G401 (cell line): ENCODE measurements around the gene RMRP. TPM values are rescaled to one million over a fixed set of nuclear protein-coding genes. Genes with fewer than 3 reads are reported as not detected.
"Not testable (repeated sequence)": the region's sequence is repeated elsewhere in the genome, so short reads cannot be mapped to it uniquely, and the experiment has no call there.

ENCODE experiments used
- DNase-seq: peaks from one replicate; pipeline ENCODE4 v3.0.0-alpha.2; 2015; ENCODE audit warnings: low spot score
- in situ Hi-C: cut with HindIII; loops from 2 replicates; pipeline ENCODE4 v1.10.0; 2016; ENCODE audit warnings: low sequenced_read_pairs, mixed read lengths
- total RNA-seq: library from RNA; depleted of rRNA; stranded (reverse); fragments of >200 nt; shearing (Covaris generic); gene quantifications from 2 replicates; pipeline ENCODE4 v1.2.3, GENCODE V29; 2014

Gene RMRP
- total RNA-seq, 1 experiment from 2014 or later = 4,372 TPM

DNA sequence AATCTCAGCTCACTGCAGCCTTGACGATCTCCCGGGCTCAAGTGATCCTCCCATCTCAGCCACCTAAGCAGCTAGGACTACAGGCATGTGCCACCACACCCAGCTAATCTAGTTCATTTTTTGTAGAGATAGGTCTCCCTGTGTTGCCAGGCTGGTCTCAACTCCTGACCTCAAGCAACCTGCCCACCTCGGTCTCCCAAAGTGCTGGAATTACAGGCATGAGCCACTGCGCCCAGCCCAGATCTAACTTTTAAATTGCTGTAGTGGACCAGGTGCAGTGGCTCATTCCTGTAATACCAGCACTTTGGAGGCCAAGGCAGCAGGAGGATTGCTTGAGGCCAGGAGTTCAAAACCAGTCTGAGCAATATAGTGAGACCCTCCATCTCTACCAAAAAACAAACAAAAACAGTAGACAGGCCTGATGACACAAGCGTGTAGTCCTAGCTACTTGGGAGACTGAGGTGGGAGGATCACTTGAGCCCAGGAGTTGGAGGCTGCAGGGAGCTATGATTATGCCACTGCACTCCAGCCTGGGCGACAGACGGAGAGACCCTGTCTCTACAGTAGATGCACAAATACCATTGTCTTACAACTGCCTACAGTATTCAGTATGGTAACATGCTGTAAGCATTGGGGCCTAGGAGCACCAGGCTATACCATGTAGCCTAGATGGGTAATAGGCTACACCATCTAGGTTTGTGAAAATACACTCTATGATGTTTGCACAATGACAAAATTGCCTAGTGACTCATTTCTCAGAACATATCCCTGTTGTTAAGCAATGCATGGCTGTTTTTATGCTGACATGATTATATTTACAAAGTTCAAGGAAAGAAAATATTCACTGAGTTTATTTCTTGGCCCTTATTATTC, 5.6 kb downstream of the RMRP start:
- no peak for DNase-seq
- in situ Hi-C loops = no loop called here

DNA sequence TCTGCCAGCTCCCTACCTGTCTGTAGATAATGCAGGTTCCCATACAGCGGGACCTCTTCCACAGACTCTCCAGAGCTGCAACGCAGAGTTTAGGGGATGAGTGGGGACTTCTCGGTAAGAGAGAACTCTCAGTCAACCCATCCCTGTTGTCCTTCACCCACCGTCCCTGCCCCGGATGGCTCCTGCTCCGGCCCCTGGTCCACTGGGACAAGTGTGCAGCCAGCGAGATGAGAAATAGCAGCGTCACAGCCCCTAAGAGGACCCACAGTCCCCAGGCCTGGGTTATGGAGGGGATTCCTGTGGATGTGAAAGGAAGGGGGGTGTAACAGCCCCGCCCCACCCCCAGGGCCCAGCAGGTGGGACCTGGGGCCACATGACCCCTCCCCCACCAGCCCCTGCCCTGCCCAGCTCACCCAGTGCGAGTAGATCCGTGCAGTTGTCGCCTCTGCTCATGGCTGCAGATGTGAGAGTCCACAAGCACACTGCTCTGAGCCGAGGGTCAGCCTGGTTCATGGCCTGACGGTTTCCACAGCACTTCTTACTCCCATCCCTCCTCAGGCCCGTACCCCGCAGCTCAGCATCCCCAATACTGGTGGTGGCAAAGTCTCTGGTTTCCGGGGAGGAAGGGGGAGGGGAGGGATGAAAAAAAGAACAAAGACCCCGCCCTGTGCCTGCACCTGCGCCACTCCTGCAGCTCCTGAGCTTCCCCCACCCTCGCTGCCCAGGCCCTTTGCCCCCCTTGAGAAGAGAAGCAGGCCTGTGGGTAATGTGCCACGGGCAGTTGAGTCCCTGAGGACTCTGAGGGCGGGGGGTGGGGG, 7.3 kb downstream of the RMRP start, which contains the start of gene SIT1:
TSS of gene SIT1 (minus strand) at position 591 of the 818 bp plus-strand sequence. CDS start at position 513, 78 bp downstream.
- in situ Hi-C loops = no loop called here
- DNase-seq = no peak

GRCh38 chr9:35649431-35650340, 8.1 kb downstream of the RMRP start:
- in situ Hi-C loops = no loop called here
- DNase-seq = no peak

DNA sequence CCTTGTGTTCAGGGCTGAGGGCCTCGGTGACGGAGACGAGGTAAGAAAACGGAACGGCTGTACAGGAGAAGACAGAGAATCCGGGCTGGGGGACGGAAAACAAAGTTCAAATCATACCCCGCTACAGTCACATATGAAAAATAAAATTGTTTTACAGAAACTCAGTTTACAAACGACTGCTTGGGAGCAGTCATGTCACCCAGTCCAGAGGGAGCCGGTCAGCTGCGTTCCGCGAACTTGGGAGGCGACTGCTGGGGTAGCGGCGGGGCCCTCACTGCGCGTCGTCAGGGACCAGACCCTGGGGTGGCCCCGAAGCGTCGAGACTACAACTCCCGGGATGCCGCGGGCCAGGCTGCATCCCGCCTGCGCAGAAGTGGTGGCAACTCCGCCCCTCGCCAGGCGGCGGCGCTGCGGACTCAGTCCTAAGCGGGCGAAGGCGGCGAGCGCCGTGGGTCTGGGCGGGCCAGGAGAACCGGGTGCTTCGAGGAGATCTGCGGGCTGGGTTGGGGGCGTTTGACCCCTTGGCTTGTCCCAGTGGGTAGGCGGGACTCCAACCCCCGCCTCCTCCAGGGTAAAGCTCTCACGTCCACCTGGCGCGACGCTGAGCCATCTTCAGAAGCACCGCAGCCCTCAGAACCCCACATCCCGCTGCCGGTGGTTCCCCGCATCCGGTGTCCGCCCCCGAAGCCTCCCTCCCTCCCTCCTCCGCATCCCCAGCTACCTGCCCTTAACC, 11.1 kb downstream of the RMRP start:
- peak; percentile 89 for DNase-seq

DNA sequence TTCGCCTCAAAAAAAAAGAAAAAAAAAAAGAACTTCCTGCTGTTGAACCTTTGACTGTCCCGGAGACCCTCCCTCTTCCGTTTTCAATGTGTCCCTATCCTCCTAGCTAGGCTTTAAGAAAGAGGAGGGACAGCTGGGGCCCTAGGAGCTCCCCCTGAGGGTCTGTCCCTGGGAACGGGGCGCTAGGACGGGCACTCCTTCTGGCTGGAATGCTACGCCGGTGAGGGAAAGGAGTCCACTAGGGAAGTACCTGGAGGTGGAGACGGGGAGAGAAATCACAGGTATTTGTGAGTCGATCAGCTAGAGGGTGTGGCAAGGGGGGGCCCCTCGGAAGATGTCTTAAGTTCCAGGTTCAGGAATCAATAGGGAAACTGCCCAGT, 11.7 kb downstream of the RMRP start:
- in situ Hi-C loops = no loop called here
- peak; percentile 67 for DNase-seq

More for the DNA sequence above, 11.1 kb downstream of the RMRP start:
- in situ Hi-C loops = no loop called here

GRCh38 chr9:35645736-35646135, 12.1 kb downstream of the RMRP start:
- in situ Hi-C loops = not testable (repeated sequence)

DNA sequence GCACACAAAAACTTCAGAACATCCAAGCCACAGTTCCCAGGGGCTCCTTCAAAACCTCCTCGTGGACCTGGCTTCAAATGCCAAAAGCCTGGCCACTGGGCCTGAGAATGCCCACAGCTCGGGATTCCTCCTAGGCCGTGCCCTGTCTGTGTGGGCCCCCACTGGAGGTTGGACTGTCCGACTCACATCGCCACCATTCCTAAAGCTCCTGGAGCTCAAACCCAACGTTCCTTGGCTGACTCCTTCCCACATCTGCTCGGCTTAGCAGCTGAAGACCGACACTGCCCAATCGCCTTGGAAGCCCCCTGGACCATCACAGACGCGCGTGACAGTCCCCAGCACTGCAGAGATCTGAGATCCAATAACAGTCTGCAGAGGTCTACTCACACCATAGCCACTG, 14.8 kb downstream of the RMRP start:
- no peak for DNase-seq
- in situ Hi-C loops = no loop called here

More at GRCh38 chr9:35645736-35646135, 12.1 kb downstream of the RMRP start:
- DNase-seq = not testable (repeated sequence)

- DNase-seq, in situ Hi-C loops: not testable (repeated sequence)
These were observed 16.3 kb downstream of the RMRP start for GRCh38 chr9:35641478-35641877.

DNA sequence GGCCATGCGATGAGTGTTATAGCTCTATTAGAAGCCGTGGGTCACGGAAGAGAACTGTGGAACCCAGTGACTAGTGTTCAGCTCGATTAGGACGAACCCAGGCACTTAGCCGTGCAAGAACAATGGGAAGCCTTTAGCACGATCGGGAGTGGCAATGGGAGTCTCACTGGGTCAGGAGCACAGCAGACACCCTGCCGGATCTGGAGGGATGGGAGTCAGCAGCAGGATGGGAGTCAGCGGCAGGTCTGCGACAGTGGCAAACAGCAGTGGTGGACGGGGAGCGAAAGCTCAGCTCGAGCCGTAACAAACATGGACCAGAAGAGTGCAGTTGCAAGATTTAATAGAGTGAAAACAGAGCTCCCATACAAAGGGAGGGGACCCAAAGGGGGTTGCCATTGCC, 17.4 kb downstream of the RMRP start:
- DNase-seq, in situ Hi-C loops: not testable (repeated sequence)

- in situ Hi-C loops = no loop called here
- DNase-seq = no peak
These were observed 18.2 kb downstream of the RMRP start for GRCh38 chr9:35639631-35640030.

GRCh38 chr9:35639225-35639624, 18.6 kb downstream of the RMRP start:
- in situ Hi-C loops = not testable (repeated sequence)

DNA sequence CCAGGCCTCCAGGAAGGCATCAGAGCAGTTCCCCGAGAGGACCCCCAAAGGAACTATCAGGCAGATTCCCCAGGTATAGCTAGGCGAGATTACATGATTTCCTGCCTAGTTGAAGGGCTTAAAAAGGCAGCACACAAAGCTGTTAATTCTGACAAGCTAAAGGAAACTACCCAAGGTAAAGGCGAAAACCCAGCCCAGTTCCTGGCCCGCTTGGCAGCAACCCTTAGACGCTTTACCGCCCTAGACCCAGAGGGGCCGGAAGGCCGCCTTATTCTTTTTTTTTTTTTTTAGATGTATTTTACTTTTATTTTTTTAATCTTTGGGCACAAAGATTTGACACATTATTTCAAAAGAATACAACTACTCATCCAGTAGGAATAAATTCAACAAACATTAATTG, 19.1 kb downstream of the RMRP start:
- DNase-seq, in situ Hi-C loops: not testable (repeated sequence)

More at GRCh38 chr9:35639225-35639624, 18.6 kb downstream of the RMRP start:
- not testable (repeated sequence) for DNase-seq

- in situ Hi-C loops, DNase-seq: not testable (repeated sequence)
These were observed 20.3 kb downstream of the RMRP start for GRCh38 chr9:35637427-35637955.

DNA sequence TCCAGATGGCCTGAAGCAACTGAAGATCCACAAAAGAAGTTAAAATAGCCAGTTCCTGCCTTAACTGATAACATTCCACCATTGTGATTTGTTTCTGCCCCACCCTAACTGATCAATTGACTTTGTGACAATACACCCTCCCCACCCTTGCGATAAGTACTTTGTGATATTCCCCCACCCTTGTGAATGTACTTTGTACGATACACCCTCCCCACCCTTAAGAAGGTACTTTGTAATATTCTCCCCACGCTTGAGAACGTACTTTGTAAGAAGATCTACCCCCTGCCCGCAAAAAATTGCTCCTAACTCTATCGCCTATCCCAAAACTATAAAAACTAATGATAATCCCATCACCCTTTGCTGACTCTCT, 21.0 kb downstream of the RMRP start:
- DNase-seq, in situ Hi-C loops: not testable (repeated sequence)

DNA sequence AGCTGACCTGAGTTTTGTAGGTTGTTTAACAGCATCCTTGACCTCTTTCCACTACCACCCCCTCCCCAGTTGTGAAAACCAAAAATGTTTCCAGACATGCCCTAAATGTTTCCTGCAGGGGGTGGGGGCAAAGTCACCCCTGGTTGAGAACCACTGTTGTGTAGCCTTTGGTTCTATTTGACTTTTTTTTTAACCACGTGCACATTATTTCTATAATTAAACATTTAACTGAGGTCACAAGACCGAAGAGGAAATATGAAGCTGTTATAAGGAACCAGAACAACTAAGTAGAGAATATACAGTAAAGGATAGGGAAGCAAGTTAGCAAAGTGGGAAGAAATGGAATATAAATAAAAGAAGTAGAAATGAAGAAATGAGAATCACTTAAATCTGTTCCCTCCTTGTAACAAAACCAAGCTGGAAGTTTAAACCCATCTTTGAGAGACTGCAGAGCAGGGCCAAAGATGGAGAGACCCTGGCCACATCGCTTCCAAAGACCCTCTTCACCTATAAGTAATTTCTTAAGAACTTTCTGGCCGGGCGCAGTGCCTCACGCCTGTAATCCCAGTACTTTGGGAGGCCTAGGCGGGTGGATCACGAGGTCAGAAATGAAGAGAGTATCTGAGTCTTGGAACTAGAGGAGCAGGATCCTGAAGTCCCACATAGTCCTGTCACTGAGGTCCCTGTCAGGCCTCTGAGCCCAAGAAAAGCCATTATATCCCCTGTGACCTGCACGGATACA, 21.5 kb downstream of the RMRP start:
- in situ Hi-C loops = no loop called here
- no peak for DNase-seq

- in situ Hi-C loops = no loop called here
- no peak for DNase-seq
These were observed 22.1 kb downstream of the RMRP start for GRCh38 chr9:35635730-35636129.

DNA sequence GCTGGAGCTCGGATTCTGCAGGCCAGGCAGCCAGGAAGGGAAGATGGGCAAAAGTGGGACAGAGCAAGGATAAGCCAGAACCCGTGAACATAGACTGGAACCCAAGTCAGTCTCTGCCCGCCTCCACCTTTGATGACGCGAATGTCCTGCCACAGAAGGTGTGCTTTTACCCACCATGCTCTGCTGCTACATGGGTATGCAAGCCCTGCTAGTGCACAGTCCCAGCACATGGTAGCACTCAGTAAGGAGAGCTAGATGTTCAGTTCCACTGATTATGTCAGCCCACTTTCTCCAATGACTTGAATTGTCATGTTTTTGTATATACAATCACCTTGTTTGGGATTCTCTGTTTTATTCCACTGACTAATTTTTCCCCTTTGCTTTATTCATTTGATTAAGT, 28.2 kb downstream of the RMRP start:
- in situ Hi-C loops = no loop called here
- no peak for DNase-seq
